Stimulated activated naive CD4-positive, alpha-beta T cell (primary cell): ENCODE measurements around the gene ALS2CL.
A peak's percentile ranks its signal among the peaks of the same experiment; 100 is the strongest.
"Not testable (repeated sequence)": the region's sequence is repeated elsewhere in the genome, so short reads cannot be mapped to it uniquely, and the experiment has no call there.

Experiments used
- DNase-seq, 6 experiments: peaks; one replicate each; lab custom pipeline; 2025; lab: John Stamatoyannopoulos, UW

ALS2CL gene

DNA sequence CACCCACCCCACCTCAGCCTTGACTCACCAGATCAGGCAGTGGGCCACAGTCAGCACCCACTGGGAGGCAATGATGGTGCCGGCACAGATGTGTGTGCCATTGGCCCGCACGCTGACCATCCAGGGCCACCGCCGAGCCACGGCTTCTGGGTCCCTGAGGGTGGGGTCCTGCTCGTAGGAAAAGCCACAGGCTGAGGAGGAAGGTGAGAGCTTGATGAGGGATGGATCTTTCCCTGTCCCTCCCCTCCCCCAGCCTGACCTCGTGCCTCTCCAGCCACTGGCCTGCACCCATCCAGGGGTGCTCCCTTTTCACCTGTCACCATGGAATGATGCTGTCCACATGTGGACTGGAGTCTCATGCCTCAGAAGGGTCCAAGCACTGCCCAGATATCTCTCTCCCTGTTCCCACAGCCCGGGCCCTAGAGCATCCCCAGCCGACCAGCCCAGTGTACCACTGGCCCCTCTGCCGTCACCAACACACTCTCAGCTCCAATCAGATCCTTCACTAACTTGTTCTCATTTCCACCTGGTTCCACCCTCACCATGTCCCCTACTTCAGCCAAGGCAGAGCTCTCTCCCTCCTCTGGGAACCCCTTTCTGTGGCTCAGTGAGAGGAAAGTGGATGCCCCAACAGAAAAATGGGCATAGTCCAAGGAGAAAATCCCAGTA is 22.2 kb upstream of the ALS2CL start:
- DNase-seq, result no peak

DNA sequence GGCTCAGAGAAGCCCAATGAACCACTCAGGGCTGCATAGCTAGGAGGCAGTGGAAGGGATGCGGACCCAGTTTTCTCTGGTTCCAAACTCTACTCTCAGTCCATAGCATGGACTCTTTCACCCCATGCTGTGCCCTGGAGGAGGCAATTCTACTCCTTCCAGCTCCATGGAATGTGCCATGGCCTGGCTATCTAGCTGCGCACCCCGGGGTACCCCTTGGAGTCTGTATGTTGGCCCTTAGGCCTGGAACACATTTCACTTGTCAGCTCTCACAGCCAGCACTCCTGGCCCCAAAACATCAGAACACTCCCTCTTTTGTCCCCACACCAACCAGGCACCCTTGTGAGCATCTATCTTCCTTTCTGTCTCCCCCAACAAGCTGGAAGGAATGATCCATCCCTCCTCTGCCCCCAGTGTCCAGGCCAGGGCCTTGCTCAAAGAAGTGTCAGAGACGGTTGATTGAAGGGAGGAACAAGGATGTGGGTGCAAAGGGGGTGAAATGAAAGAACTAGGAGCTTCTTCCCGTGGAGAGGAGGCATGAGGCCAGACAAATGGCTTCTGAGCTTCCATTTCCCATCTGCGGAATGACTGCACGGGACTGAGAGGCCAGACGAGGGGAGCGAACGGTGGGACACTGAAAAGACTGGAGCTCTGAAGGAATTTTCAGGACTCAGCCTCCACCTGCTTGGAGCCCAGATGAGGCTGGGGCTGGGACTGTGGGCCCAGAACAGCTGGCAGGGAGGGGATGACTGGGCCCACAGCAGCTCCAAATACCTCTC is 21.4 kb upstream of the ALS2CL start:
- DNase-seq, result no peak

DNA sequence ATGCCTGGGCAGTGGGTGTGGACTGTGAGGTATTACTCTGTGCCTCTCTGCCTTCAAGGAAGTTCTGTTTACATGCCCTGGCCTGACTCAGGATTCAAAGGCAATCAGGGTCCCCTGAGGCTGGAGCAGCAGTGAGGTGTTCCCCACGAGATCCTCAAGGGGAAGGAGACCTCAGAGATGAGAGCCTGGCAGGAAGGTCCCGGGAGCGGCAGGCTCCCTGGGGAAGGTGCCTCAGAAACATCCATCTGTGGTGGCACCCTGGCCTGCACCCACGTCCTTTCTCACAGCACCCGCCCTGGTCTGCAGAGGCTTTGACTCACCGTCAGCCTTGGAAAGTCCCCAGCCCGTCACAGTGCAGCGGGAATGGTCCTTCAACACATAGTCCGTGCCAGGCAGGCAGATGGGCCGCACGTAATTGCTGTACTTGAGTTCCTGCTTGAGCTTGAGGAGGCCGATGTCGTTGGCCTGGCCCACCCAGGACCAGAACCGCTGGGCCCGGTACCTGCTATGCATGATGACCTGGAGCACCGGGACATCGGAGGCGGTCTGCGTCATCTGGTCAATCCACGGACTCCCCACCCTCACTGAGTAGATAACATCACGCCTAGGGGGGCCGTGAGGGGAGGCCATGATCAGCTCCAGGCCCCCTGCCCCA is 20.5 kb upstream of the ALS2CL start:
- DNase-seq, result no peak

DNA sequence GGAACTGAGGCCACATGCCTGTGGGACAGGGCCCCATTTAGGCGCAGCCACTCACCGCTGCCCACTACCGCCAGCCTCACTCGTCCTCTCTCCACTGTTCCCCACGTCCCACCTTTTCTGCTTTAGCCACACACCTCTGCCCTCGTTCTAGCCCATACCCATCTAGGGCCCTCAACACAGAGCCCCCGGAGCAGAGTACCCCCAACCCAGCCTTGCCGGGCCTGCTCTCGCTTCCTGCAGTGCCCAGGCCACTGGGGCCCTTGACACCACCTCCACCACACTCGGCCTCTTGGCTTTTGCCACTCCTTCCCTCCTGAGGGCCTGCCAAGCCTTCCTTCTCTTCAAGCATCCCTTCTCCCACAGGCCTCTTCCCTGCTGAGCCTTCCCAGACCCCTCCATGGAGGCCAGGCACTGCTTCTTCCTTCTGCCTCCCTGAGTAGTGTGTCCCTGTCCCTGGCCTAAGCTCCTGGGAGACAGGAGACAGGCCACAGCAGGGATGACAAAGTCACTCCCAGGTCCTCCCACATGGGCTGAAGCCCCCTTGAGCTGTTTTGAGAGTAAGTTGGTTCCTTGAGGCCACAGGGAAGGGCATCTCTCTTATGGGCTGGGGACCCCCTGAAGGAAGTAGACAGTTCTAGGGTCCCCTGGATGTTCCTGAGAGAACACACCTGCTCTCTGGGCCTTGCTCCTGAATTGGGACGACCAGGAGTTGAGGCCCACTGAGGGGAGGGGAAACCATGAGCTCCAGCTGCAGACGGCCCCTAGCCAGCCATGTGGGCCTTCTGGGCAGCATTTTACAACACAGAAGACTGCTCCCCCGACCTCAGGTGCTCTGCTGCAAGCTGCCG is 19.8 kb upstream of the ALS2CL start:
- no peak for DNase-seq

DNA sequence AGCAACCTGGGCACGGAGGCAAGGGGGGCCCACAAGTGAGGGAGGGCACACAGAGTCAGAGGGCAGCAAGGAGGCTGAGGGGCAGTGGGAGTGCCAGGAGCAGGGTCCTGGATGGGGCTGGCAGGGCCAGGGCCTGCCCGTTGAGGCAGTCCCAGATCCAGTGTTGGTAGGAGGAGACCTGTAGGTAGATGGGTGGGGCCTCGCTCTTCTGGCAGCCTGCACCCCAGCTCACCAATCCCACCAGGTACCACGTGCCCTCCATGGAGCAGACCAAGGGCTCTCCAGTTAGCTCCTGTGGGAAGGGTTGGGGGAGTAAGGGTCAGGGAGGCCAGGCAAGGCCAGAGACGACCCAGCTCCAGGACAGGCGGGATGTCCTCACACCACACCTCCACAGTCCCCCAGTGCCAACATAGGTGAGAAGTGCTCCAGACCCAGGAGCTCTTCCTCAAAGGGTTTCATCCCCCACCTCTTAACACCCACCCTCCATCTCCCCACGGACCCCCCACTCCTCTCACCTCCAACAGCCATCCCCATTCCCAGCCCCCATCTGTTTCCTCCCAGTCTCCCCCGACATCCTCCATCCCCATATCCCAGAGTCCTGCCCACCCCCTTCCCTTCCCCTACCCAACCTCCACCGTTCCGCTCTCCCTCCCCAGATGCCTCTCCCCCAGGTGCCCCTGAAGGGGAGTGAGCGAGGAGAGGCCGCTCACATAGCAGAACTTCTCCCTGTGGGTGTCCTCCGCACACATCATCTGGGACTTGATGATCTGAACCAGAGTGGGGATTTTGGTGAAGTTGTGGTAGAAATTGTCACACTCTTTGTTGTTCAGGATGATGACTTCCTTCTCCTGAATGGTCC is 18.9 kb upstream of the ALS2CL start:
- DNase-seq, result no peak

DNA sequence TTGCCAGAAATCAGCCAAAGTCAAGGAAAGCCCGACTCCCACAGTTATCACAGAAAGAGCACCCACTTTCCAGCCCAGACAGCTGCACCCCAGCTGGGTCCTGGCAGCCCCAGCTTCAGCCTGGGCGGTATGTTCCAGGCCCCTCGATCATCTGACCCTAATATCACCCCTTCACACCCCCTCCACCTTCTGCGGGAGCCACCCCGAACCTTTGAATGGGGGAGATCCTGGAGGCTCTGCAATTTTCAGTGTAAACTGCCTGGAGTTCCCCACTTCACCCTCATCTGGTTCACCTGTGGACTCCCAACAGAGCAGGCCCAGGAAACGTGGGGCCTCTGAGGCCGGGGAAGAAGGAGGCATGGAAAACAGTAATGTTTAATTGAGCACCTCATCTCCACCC is 18.3 kb upstream of the ALS2CL start:
- no peak for DNase-seq

DNA sequence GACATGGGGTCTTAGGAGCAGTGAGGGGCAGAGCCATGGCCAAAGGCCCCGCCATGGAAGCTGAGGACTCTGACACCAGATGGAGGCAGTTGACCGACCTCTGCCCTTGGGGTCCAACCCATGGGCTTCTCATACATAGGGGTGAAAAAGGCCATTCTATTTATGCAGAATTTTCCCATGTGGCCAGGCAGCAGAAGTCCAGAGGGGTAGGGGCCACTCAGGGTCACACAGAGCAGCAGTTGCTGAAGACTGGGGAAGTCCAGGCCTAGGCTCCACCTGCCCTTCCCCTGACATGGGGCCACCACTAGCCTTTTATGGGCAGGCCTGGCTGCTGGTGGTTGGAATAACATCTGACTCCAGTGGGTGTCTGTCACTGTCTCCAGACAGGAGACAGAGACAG is 17.8 kb upstream of the ALS2CL start:
- no peak for DNase-seq

DNA sequence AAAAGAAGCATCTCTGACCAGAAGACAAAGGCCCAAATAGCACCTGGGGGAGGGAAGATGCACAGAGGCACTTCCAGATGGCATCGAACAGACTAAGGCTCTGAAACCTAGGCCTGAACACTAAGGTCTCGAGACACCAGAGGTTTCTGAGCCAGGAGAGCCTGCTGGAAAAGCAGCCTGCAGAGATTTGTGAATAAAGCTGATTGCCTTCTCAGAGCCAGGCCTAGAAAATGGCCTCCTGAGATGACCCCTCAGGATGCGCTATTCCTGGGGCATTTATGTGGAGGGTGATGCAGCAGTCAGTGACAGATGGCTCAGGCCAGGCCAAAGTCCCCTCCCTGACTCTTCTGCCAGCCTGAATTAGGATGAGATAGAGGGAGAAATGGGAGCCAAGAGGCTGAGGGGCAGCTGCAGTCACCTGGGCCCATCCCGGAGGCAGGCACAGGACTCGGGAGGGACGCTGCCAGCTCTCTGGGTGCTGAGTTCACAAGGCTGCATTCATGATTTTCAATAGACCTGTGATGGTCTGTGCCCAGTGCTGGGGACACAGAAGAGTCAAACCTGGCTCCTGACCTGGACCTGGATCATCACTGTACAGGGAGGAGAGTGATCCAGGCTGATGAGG is 17.3 kb upstream of the ALS2CL start:
- no peak for DNase-seq

DNA sequence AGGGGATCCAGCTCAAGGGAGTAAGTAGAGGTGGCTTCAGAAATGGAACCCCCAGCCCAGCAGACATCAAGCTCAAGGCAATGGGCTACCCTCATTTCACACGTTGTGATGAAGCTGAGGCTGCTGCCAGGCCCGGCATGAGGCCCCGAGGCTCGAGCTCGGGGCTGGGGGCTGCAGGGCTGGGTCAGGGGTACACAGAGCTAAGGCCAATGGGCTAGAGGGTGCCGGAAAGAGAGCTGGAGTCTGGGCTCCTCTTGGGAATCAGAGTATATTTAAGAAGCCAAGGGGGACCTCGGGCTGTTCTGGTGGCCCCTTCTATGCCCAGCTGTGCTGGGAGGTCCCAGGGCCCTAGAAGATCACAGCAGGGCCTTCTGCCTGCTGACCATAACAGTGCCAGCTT is 16.8 kb upstream of the ALS2CL start:
- no peak for DNase-seq

DNA sequence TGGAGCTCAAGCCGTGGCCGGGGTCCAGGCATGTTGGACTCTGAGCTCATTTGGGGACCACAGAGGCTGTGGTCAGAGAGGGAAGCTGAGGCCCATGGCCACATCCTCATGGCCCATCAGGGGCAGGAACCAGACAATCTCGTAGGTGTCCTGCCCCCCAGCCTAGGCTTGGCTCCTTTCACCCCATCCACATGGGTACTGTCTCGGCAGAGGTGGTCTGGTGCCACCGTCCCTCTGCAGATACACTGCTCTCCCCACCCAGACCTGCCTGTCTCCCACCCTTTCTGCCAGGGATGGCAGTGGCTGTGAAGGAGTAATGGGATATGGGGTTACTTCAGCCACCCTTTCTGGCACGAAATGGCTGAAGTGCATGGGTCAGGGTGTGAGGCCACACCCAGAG is 16.2 kb upstream of the ALS2CL start:
- DNase-seq, result no peak

DNA sequence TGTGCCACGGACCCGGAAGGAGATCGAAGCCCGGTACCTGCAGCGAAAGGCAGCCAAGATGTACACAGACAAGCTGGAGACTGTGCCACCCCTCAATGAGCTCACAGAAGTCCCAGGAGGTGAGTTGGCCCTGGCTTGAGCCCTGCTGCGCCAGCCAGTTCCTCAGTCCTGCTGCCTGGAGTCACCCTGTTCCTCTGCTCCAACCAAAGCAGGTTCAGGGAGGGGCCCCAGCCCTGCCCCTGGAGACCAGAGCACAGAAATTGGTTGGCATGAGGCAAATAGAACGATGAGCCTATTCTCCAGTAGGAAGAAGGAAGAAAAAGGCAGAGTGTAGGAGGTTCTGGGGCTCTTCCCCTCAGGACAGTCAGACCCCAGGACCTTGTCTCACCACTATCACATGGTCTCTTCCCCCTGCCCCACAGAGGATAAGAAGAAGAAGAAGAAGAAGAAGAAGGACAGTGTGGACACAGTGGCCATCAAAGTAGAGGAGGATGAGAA is 15.7 kb upstream of the ALS2CL start:
- no peak for DNase-seq

DNA sequence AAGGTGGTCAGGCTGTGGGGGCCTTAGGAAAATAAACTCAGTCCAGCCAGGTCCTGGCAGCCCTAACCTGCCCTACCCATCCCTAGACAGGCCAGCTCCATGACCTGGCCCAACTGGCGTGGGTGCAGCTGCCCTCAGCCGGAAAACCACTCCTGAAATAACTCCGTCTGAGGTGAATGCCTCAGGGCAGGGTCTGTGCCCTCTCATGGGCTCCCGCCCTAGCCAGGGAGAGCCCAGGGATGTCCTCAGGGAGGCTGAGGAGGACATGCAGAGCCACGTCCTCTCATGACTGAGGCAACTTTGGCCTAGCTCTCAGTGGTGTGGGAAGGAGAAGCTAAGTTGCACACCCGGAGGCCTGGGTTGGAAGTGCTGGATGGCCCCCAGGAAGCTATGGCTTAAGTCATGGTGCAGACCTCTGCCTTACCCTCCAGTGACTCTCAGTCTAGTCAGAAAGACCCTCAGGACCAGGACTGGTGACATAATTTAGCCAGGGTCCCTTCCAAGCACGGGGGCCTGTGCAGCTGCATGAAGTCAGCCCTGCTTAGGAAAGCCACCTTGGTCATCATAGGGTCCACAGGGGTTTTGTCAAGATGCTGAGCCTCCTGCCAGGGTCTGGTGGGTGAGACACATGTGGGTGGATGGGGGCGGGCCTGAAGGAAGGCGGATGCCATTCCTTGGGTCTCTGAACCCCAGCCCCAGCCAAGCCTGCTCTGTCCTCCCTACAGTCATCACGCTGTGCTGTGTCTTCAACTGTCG is 15.1 kb upstream of the ALS2CL start:
- DNase-seq, result no peak

DNA sequence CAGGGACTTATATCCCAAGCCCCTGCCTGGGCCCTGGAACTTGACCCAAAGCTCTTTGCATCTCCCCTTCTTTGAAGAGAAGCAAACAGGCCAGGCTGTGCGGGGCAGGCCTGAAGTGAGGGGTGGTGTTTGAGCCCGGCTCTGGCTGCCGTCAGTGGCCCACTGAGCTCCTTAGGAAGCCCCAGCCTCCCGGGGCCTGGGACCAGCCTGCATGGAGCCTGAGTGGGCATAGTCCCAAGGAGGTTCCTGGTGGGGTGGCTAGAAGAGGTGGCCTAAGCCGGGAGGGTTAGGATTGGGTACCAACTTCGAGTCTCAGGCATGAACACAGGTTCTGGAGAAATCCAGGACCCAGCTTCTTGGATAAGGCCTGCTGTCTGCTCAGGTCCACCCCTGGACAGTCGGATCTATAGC is 14.1 kb upstream of the ALS2CL start:
- no peak for DNase-seq

DNA sequence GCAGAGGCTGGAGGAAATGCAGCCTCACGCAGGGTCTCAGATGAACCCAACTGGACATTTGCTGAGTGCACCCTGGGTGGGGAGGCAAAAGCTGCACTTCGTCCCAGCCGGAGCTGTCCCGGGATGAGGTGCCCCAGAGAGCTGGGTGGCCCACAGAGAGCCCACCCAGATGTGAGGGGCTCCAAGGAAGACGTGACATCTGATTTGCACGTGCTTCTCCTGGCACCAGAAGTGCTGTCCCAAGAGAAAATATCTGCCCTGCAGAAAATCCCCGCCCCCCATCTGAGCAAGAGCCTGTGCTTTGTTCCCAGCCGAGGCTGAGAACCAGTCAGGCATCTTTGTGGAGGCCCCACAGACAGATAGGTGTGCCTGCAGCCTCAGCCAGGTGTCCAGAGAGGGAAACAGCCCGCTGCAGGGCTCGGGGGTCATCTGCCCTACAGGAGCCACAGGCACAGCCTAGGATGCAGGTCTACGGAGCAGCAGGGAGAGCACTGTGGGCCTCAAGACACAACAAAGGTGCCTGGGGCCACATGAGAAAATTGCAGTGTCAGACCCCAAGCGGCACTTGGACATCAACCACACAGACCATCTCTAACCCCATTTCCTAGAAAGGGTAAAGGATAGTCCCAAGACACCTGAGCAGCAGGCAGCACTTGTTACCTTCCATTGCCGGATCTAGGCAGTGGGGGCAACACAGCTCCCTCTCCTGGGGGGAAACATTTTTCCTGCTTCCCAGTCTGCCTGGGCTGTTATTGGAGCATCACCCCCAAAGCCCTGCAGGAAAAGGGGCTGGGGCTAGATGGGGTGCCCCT is 13.5 kb upstream of the ALS2CL start:
- no peak for DNase-seq

DNA sequence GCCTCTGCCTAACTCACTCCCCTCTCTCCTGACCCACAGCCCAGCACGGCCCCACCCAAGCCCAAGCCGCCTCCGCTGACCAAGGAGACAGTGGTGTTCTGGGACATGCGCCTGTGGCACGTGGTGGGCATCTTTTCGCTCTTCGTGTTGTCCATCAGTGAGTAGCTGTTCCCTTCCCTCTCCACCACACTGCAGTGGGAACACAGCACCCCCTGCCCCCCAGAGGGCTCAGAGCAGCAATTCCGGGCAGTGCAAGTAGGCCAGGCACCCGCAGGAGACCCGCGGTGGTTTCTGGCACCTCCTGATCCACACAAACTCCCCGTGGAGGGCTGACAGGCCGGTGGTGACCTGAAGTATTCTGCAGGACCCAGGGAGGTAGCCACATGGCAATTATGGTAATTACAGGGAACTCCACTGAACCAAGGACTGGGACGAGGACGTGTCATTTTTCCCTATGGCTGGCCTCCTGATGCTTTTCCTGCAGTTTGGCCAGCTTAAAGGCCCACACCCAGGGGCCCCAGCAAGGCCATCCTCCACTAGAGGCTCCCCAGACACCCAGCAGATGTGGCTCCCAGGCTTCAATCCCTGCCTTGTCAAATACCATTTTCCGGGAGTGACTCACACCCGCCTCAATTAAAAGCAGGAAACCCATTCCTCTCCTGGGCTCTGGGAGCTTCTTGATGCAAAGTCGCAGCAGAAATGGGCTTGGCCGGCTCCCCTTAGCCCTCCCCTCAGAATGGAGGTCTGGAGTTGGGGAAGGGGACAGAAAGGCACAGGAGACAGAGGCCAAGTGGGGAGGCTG is 12.5 kb upstream of the ALS2CL start:
- no peak for DNase-seq

DNA sequence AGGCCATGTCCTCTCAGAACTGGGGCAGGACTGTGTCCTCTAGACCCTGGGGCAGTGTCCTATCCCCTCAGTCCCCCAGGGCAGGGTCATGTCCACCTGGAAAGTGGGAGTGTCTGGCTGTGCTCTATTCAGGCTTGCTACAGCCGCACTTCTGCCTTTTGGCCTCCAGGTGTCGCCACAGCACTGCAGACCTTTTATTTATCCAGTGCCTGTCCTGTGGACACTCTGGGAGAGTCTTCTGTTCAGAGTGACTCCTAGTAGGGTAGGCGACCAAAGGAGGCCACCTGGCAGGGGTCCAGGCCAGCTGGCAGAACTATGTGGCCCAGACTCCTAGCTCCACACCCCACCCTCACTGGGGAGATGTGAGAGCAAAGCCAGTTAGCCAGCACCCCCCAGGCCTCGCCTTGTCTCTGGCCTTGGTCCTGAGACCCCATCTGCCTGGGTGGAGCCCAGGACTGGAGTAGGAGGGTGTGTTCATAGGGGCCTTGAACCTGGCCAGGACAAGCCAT is 11.6 kb upstream of the ALS2CL start:
- DNase-seq, result peak; percentile 34 to 74 (median 52)

DNA sequence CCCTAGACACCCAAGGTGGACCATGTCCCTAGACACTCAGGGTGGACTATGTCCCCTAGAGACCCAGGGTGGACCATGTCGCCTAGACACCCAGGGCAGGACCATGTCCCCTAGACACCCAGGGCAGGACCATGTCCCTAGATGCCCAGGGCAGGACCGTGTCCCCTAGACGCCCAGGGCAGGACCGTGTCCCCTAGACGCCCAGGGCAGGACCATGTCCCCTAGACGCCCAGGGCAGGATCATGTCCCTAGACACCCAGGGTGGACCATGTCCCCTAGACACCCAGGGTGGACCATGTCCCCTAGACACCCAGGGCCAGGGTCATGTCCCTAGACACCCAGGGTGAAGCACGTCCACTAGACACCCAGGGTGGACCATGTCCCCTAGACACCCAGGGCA is 10.9 kb upstream of the ALS2CL start:
- not testable (repeated sequence) for DNase-seq

DNA sequence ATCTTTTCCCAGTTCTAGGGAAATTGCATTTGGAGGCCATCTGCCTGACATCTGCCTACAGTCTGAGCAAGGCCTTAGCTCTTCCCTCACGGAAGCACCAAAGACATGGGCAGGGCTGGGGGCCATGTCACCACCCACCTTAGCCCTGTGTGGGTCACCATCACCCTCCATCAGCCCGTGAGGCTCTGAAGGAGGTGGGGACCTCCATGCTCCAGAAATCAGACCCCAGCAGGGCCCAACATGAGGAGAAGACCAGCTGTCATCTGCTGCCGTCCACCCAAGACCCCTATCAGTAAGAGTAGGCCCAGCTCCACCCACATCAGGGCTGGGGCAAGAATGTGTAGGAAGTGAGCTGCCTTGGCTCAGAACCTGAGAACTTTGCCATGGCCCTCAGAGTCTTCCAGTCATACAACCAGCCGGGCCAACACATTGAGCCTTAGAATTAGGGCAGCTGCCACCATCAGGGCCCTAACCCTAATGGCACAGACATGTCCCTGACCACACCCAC is 9.6 kb upstream of the ALS2CL start:
- DNase-seq, result no peak
